Astrocyte of the spinal cord (primary cell): ENCODE results near the gene CCT7.

Source experiments
- DNase-seq: peaks from one replicate; pipeline ENCODE4 v3.0.0; 2011; ENCODE audit warnings: low read depth, low spot score
- H3K4me3 ChIP-seq: 2 replicates; pipeline ENCODE4 v1.5.1; 2011; ENCODE audit warnings: low read depth, mild to moderate bottlenecking, low read length, moderate library complexity
- CTCF ChIP-seq: IDR thresholded peaks from 2 replicates; pipeline ENCODE4 v1.5.1; 2012; ENCODE audit warnings: low read depth, mild to moderate bottlenecking, low read length, inconsistent platforms
- in situ Hi-C: cut with HindIII; loops from 2 replicates; pipeline ENCODE4 v1.10.0; 2017; ENCODE audit warnings: low sequenced_read_pairs

Gene CCT7

GRCh38 chr2:73203055-73203681 is 30.9 kb upstream of the CCT7 start:
- no peak overlapping the region for H3K4me3 ChIP-seq
- in situ Hi-C loops: no loop called here
- no peak for DNase-seq
- TF ChIP-seq CTCF: no peak

GRCh38 chr2:73205611-73206010 is 28.5 kb upstream of the CCT7 start:
- no peak for DNase-seq
- in situ Hi-C loops: no loop called here
- no peak for TF ChIP-seq CTCF
- H3K4me3 ChIP-seq: no peak overlapping the region

- in situ Hi-C loops: no loop called here
- H3K4me3 ChIP-seq: no peak overlapping the region
- DNase-seq: no peak
- no peak for TF ChIP-seq CTCF
Observed at GRCh38 chr2:73208258-73208657, 25.9 kb upstream of the CCT7 start.

- no peak for TF ChIP-seq CTCF
- in situ Hi-C loops: no loop called here
- no peak overlapping the region for H3K4me3 ChIP-seq
- no peak for DNase-seq
Observed at GRCh38 chr2:73210019-73210418, 24.1 kb upstream of the CCT7 start.

- in situ Hi-C loops: no loop called here
- no peak for DNase-seq
- no peak for TF ChIP-seq CTCF
- H3K4me3 ChIP-seq: no peak overlapping the region
Observed at GRCh38 chr2:73210696-73211095, 23.4 kb upstream of the CCT7 start.

- in situ Hi-C loops: no loop called here
Observed at GRCh38 chr2:73212098-73212447, 22.0 kb upstream of the CCT7 start.

More at GRCh38 chr2:73212098-73212447, 22.0 kb upstream of the CCT7 start:
- no peak overlapping the region for H3K4me3 ChIP-seq
- no peak for DNase-seq
- TF ChIP-seq CTCF: no peak
